Fibroblast of mammary gland (primary cell): ENCODE results near the gene CACNA1H.
"Not testable (repeated sequence)": the region's sequence is repeated elsewhere in the genome, so short reads cannot be mapped to it uniquely, and the experiment has no call there.

Experiments used
- DNase-seq: peaks from one replicate; pipeline ENCODE4 v3.0.0-alpha.2; 2010; ENCODE audit warnings: low read depth
- H3K4me3 ChIP-seq: 2 replicates; pipeline ENCODE4 v1.5.1; 2011; ENCODE audit warnings: low read depth, mild to moderate bottlenecking, low read length, moderate library complexity; ENCODE audit not compliant: control insufficient read depth
- TF ChIP-seq, protein P1 (sequence below): conservative IDR thresholded peaks from 2 replicates; pipeline ENCODE4 v1.5.1; 2011; ENCODE audit warnings: low read depth, low read length, inconsistent platforms; ENCODE audit not compliant: control insufficient read depth, insufficient read depth

Gene CACNA1H

GRCh38 chr16:1197237-1197866 lies 44.4 kb downstream of the CACNA1H start:
- no peak for DNase-seq
- H3K4me3 ChIP-seq: no peak overlapping the region
- TF ChIP-seq, protein P1, sequence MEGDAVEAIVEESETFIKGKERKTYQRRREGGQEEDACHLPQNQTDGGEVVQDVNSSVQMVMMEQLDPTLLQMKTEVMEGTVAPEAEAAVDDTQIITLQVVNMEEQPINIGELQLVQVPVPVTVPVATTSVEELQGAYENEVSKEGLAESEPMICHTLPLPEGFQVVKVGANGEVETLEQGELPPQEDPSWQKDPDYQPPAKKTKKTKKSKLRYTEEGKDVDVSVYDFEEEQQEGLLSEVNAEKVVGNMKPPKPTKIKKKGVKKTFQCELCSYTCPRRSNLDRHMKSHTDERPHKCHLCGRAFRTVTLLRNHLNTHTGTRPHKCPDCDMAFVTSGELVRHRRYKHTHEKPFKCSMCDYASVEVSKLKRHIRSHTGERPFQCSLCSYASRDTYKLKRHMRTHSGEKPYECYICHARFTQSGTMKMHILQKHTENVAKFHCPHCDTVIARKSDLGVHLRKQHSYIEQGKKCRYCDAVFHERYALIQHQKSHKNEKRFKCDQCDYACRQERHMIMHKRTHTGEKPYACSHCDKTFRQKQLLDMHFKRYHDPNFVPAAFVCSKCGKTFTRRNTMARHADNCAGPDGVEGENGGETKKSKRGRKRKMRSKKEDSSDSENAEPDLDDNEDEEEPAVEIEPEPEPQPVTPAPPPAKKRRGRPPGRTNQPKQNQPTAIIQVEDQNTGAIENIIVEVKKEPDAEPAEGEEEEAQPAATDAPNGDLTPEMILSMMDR: no peak

GRCh38 chr16:1198194-1198593 lies 45.3 kb downstream of the CACNA1H start:
- TF ChIP-seq, protein P1: no peak
- DNase-seq: no peak
- H3K4me3 ChIP-seq: no peak overlapping the region

GRCh38 chr16:1198671-1199346 lies 45.9 kb downstream of the CACNA1H start:
- H3K4me3 ChIP-seq, DNase-seq: not testable (repeated sequence)

DNA sequence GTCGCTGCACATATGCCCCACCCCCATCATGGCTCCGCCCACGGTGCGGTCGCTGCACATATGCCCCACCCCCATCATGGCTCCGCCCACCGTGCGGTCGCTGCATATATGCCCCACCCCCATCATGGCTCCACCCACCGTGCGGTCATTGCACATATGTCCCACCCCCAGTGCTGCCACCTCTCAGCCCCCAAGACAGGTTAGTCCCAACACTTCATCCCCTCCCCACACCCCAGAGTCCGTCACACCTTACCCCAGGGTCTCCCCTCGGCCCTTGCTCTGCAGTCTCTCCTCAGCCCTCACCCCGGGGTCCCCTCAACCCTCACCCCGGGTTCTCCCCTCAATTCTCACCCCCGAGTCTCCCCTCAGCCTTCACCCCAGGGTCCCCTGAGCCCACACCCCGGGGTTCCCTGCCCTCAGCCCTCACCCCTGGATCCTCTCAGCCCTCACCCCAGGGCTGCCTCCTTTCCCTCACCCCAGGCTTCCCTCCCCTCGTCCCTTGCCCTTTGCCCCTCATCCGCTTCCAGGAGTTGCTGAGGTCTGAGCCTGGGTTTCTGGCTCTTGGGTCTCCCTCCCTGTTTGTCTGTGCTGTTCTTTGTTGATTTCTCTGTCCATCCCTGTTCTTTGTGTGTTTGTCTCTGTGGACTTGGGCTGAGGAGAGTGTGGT lies 46.6 kb downstream of the CACNA1H start:
- TF ChIP-seq, protein P1: no peak
- no peak overlapping the region for H3K4me3 ChIP-seq
- DNase-seq: no peak

DNA sequence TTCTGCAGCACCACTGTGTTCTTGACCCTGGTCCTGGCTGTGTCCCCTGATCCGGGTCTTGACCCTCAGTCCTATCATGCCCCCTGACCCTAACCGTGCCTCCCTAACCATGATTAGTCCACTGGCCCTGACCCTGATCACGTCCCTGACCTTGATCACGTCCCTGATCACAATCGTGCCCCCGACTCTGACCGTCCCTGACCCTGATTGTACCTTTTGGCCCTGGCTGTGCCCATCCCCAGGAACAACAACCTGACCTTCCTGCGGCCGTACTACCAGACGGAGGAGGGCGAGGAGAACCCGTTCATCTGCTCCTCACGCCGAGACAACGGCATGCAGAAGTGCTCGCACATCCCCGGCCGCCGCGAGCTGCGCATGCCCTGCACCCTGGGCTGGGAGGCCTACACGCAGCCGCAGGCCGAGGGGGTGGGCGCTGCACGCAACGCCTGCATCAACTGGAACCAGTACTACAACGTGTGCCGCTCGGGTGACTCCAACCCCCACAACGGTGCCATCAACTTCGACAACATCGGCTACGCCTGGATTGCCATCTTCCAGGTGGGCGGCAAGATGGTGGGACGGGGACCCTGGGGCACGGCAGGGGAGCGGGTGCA lies 47.2 kb downstream of the CACNA1H start:
- TF ChIP-seq, protein P1: no peak
- no peak overlapping the region for H3K4me3 ChIP-seq
- no peak for DNase-seq

GRCh38 chr16:1201444-1201843 lies 48.5 kb downstream of the CACNA1H start:
- H3K4me3 ChIP-seq: no peak overlapping the region

More at GRCh38 chr16:1201444-1201843, 48.5 kb downstream of the CACNA1H start:
- TF ChIP-seq, protein P1: no peak
- no peak for DNase-seq
